Measurements from ENCODE around the gene SERTAD4. TPM values are rescaled to one million over a fixed set of nuclear protein-coding genes. Genes with fewer than 3 reads are reported as not detected.

Gene SERTAD4
- total RNA-seq, 4 donors from 2014 or later: 0.36 to 2.7 (median 1.5) TPM

- DNase-seq (ENCODE audit: low spot score) (no peak), ATAC-seq (ENCODE audit: low FRiP score) (no peak)
- TF ChIP-seq CTCF (IDR thresholded peaks at IDR 0.05): no peak
These were observed 14.5 kb upstream of the SERTAD4 start for GRCh38 chr1:210218047-210218446.

- peak; percentile 78 for ATAC-seq (ENCODE audit: low FRiP score)
- no peak for TF ChIP-seq CTCF (IDR thresholded peaks at IDR 0.05)
- DNase-seq (ENCODE audit: low spot score): no peak
These were observed 10.1 kb upstream of the SERTAD4 start for GRCh38 chr1:210222340-210223006.

- DNase-seq (ENCODE audit: low spot score) (no peak), ATAC-seq (ENCODE audit: low FRiP score) (no peak)
- no peak for TF ChIP-seq CTCF (IDR thresholded peaks at IDR 0.05)
These were observed 9.2 kb upstream of the SERTAD4 start for GRCh38 chr1:210223226-210223904.

GRCh38 chr1:210228158-210228557 lies 4.4 kb upstream of the SERTAD4 start:
- no peak for TF ChIP-seq CTCF (IDR thresholded peaks at IDR 0.05)
- no peak for DNase-seq (ENCODE audit: low spot score)
- ATAC-seq (ENCODE audit: low FRiP score): no peak

GRCh38 chr1:210230149-210230695 lies 2.4 kb upstream of the SERTAD4 start:
- TF ChIP-seq CTCF (IDR thresholded peaks at IDR 0.05): no peak
- ATAC-seq (ENCODE audit: low FRiP score) (no peak), DNase-seq (ENCODE audit: low spot score) (no peak)

GRCh38 chr1:210231846-210232510 lies 618 bp upstream of the SERTAD4 start:
- no peak for ATAC-seq (ENCODE audit: low FRiP score)
- no peak for TF ChIP-seq CTCF (IDR thresholded peaks at IDR 0.05)
- DNase-seq (ENCODE audit: low spot score): no peak
